ENCODE measurements around the gene C7orf33.

DNA sequence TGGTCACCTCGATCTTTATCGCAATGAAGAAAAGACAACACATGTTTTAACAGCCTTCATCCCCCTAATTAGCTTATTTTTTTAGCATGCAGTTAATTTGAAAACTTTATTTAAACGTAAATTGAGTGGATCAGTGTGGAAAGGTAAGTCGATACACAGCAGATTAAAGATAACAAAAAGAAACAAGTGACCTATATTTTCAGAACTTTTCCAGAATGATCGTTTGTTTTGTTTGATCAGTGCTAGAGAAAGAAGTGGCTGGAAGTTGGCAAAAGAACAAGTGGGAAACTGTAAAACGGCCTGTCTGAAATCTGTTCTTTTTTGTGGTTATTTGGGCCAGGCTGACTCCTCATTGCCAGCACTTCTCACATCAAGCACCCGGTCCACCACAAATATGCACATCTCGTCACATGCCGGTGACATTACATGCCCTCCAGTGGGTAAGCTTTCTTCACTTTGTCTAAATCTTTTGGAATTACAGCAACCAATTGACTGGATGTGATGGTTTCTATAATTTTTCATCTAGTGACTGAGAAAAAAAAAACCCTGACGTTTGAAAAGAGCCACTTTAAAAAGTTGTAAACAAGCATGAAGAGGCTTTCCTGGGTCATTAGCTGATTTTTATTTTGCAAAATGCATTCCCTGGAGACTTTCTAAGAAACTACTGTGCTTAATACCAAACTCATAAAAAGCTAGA lies 33.2 kb downstream of the C7orf33 start:
- TF ChIP-seq, protein P1, sequence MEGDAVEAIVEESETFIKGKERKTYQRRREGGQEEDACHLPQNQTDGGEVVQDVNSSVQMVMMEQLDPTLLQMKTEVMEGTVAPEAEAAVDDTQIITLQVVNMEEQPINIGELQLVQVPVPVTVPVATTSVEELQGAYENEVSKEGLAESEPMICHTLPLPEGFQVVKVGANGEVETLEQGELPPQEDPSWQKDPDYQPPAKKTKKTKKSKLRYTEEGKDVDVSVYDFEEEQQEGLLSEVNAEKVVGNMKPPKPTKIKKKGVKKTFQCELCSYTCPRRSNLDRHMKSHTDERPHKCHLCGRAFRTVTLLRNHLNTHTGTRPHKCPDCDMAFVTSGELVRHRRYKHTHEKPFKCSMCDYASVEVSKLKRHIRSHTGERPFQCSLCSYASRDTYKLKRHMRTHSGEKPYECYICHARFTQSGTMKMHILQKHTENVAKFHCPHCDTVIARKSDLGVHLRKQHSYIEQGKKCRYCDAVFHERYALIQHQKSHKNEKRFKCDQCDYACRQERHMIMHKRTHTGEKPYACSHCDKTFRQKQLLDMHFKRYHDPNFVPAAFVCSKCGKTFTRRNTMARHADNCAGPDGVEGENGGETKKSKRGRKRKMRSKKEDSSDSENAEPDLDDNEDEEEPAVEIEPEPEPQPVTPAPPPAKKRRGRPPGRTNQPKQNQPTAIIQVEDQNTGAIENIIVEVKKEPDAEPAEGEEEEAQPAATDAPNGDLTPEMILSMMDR (IDR thresholded peaks at IDR 0.05; ENCODE audit: low read depth, low read length) = no peak
- TF ChIP-seq POLR2A (IDR thresholded peaks at IDR 0.05; ENCODE audit: extremely low read depth, insufficient read length) = no peak
